Kidney (tissue), 14 donors: ENCODE data around the gene MAST2. TPM values are rescaled to one million over a fixed set of nuclear protein-coding genes. Genes with fewer than 3 reads are reported as not detected.

Experiments
- DNase-seq, 5 donors: peaks; one replicate each; pipeline ENCODE4 v3.0.0-alpha.2; 2013 to 2020
- FAIRE-seq: peaks from 2 replicates; lab custom pipeline; 2012; peaks lifted over from hg19 to GRCh38; lab: Jason Lieb, UNC
- H3K27ac ChIP-seq, 2 donors: one replicate each; pipeline ENCODE4 v1.7.0; 2013; ENCODE audit warnings: low read depth in 2 of 2, low read length in 2 of 2, inconsistent platforms in 1 of 2
- H3K27me3 ChIP-seq: one replicate; pipeline ENCODE4 v1.7.1; 2013; ENCODE audit warnings: low read length, inconsistent platforms; ENCODE audit not compliant: control insufficient read depth, insufficient read depth
- H3K36me3 ChIP-seq, 3 donors: one replicate each; pipeline versions ENCODE4 v1.7.0 to v1.7.1; 2013; ENCODE audit warnings: low read length in 3 of 3, control low read depth in 1 of 3, inconsistent platforms in 1 of 3; ENCODE audit not compliant: insufficient read depth in 3 of 3, control insufficient read depth in 2 of 3
- H3K4me1 ChIP-seq, 3 donors: one replicate each; pipeline versions ENCODE4 v1.7.0 to v1.7.1; 2013; ENCODE audit warnings: low read length in 3 of 3, inconsistent platforms in 1 of 3, low read depth in 1 of 3; ENCODE audit not compliant: control insufficient read depth in 2 of 3, insufficient read depth in 2 of 3
- H3K4me3 ChIP-seq, 3 donors: one replicate each; pipeline versions ENCODE4 v1.7.0 to v1.8.1; 2013; ENCODE audit warnings: low read length in 3 of 3, control low read depth in 1 of 3, inconsistent platforms in 1 of 3
- H3K9ac ChIP-seq, 3 donors: one replicate each; pipeline versions ENCODE4 v1.7.0 to v1.7.1; 2013; ENCODE audit warnings: low read length in 3 of 3, control low read depth in 1 of 3, inconsistent platforms in 1 of 3
- H3K9me3 ChIP-seq, 3 donors: one replicate each; pipeline versions ENCODE4 v1.7.0 to v1.7.1; 2013; ENCODE audit warnings: low read length in 3 of 3, control low read depth in 1 of 3, inconsistent platforms in 1 of 3; ENCODE audit not compliant: control insufficient read depth in 2 of 3, insufficient read depth in 1 of 3
- CTCF ChIP-seq: IDR thresholded peaks from 3 replicates; pipeline ENCODE4 v1.5.1; 2012; ENCODE audit warnings: mild to moderate bottlenecking, moderate library complexity, borderline replicate concordance; ENCODE audit not compliant: insufficient read depth; ENCODE audit errors: extremely low read depth
- intact Hi-C: fragments of 100-400 bp; cut with DNase I; formaldehyde crosslinking; loops from one replicate; pipeline ENCODE4 v1.11.1; 2022
- polyA plus RNA-seq: library from polyadenylated mRNA; stranded (reverse); fragments of 350-450 nt; fragmentation: Illumina TruSeq; extraction: RNeasy Lipid Tissue Mini Kit (QIAGEN cat#74804); gene quantifications from one replicate; pipeline ENCODE4 v1.2.3, GENCODE V29; 2014; ENCODE audit warnings: low read depth, low replicate concordance; ENCODE audit not compliant: insufficient read depth
- total RNA-seq: library from RNA; stranded (reverse); fragmentation: NEBNext Ultra II Directional; extraction: Animal tissue kit (Norgen Biotek cat#: 25700); gene quantifications from one replicate; pipeline ENCODE4 v1.2.1, GENCODE V29; 2021
- donor health status: control.
- donor health status: control.
- donor health status: control.
- donor health status: control.
- donor health status: control.
- donor health status: DM: yes; HTN: yes; CAD: no.
- donor health status: Normal renal cell carcinoma (clear cell type).

The MAST2 gene
- total and polyA plus RNA-seq, 2 donors from 2014 or later: 7.6 to 17.9 TPM

GRCh38 chr1:45809761-45810160, 6.3 kb downstream of the MAST2 start:
- Histone ChIP-seq H3K36me3 (peaks cover 0 to 3% (median 0%) of the 10 kb centered on the region in 3 donors), H3K27ac (no peak overlapping the region), H3K9ac (no peak overlapping the region), H3K4me3 (no peak overlapping the region), H3K4me1 (no peaks in the 10 kb centered on the region), H3K9me3 (no peaks in the 10 kb centered on the region), H3K27me3 (no peaks in the 10 kb centered on the region)
- TF ChIP-seq CTCF: no peak
- intact Hi-C loops: no loop called here
- FAIRE-seq (no peak), DNase-seq (no peak)

GRCh38 chr1:45814776-45815175, 11.4 kb downstream of the MAST2 start:
- no peak for FAIRE-seq
- intact Hi-C loops: no loop called here
- no peak overlapping the region for H3K4me3 ChIP-seq
- H3K27ac ChIP-seq: no peak overlapping the region
- no peaks in the 10 kb centered on the region for H3K27me3 ChIP-seq
- DNase-seq: no peak
- H3K4me1 ChIP-seq: no peaks in the 10 kb centered on the region
- TF ChIP-seq CTCF: no peak
- H3K9ac ChIP-seq: no peak overlapping the region
- H3K36me3 ChIP-seq: peaks cover 0 to 3% (median 0%) of the 10 kb centered on the region in 3 donors
- no peaks in the 10 kb centered on the region for H3K9me3 ChIP-seq

- Histone ChIP-seq H3K4me1 (no peaks in the 10 kb centered on the region), H3K27me3 (no peaks in the 10 kb centered on the region), H3K4me3 (no peak overlapping the region), H3K27ac (no peak overlapping the region), H3K9me3 (no peaks in the 10 kb centered on the region), H3K9ac (no peak overlapping the region), H3K36me3 (peaks cover 0 to 3% (median 0%) of the 10 kb centered on the region in 3 donors)
- FAIRE-seq: no peak
- DNase-seq: no peak
- TF ChIP-seq CTCF: no peak
- intact Hi-C loops: no loop called here
Measured at GRCh38 chr1:45815667-45816458, 12.5 kb downstream of the MAST2 start.
